ENCODE measurements around the gene NEK7.
A peak's percentile ranks its signal among the peaks of the same experiment; 100 is the strongest.
"Not testable (repeated sequence)": the region's sequence is repeated elsewhere in the genome, so short reads cannot be mapped to it uniquely, and the experiment has no call there.

NEK7 gene

GRCh38 chr1:198287916-198288315 is 131.1 kb downstream of the NEK7 start:
- H3K4me3 ChIP-seq (ENCODE audit: low read depth, low read length): no peak overlapping the region
- H3K9ac ChIP-seq (ENCODE audit: low read depth, low read length): no peak overlapping the region
- no peaks in the 10 kb centered on the region for H3K9me3 ChIP-seq (ENCODE audit: control insufficient read depth, insufficient read depth, low read length)
- H3K36me3 ChIP-seq (ENCODE audit: control insufficient read depth, insufficient read depth, low read length): no peaks in the 10 kb centered on the region
- no peaks in the 10 kb centered on the region for H3K27me3 ChIP-seq (ENCODE audit: control insufficient read depth, insufficient read depth, low read length)
- H3K4me1 ChIP-seq (ENCODE audit: control insufficient read depth, insufficient read depth, low read length): peaks cover 8% of the 10 kb centered on the region

GRCh38 chr1:198290089-198290683 is 133.4 kb downstream of the NEK7 start:
- H3K36me3 ChIP-seq (ENCODE audit: control insufficient read depth, insufficient read depth, low read length): no peaks in the 10 kb centered on the region
- no peaks in the 10 kb centered on the region for H3K27me3 ChIP-seq (ENCODE audit: control insufficient read depth, insufficient read depth, low read length)
- H3K9me3 ChIP-seq (ENCODE audit: control insufficient read depth, insufficient read depth, low read length): no peaks in the 10 kb centered on the region
- no peak overlapping the region for H3K9ac ChIP-seq (ENCODE audit: low read depth, low read length)
- H3K4me3 ChIP-seq (ENCODE audit: low read depth, low read length): no peak overlapping the region
- peaks cover 8% of the 10 kb centered on the region for H3K4me1 ChIP-seq (ENCODE audit: control insufficient read depth, insufficient read depth, low read length)

- Histone ChIP-seq H3K4me3 (ENCODE audit: low read depth, low read length) (no peak overlapping the region), H3K9ac (ENCODE audit: low read depth, low read length) (no peak overlapping the region), H3K4me1 (ENCODE audit: control insufficient read depth, insufficient read depth, low read length) (peaks cover 8% of the 10 kb centered on the region), H3K27me3 (ENCODE audit: control insufficient read depth, insufficient read depth, low read length) (no peaks in the 10 kb centered on the region), H3K9me3 (ENCODE audit: control insufficient read depth, insufficient read depth, low read length) (no peaks in the 10 kb centered on the region), H3K36me3 (ENCODE audit: control insufficient read depth, insufficient read depth, low read length) (no peaks in the 10 kb centered on the region)
Observed at GRCh38 chr1:198291036-198291435, 134.2 kb downstream of the NEK7 start.

GRCh38 chr1:198291924-198292323 is 135.1 kb downstream of the NEK7 start:
- Histone ChIP-seq H3K9me3 (ENCODE audit: control insufficient read depth, insufficient read depth, low read length) (no peaks in the 10 kb centered on the region), H3K9ac (ENCODE audit: low read depth, low read length) (no peak overlapping the region), H3K27me3 (ENCODE audit: control insufficient read depth, insufficient read depth, low read length) (no peaks in the 10 kb centered on the region), H3K4me1 (ENCODE audit: control insufficient read depth, insufficient read depth, low read length) (peaks cover 8% of the 10 kb centered on the region), H3K4me3 (ENCODE audit: low read depth, low read length) (no peak overlapping the region), H3K36me3 (ENCODE audit: control insufficient read depth, insufficient read depth, low read length) (no peaks in the 10 kb centered on the region)

- Histone ChIP-seq H3K9me3 (ENCODE audit: control insufficient read depth, insufficient read depth, low read length) (no peaks in the 10 kb centered on the region), H3K9ac (ENCODE audit: low read depth, low read length) (no peak overlapping the region), H3K36me3 (ENCODE audit: control insufficient read depth, insufficient read depth, low read length) (no peaks in the 10 kb centered on the region), H3K4me3 (ENCODE audit: low read depth, low read length) (no peak overlapping the region), H3K27me3 (ENCODE audit: control insufficient read depth, insufficient read depth, low read length) (no peaks in the 10 kb centered on the region), H3K4me1 (ENCODE audit: control insufficient read depth, insufficient read depth, low read length) (peaks cover 15% of the 10 kb centered on the region)
Observed at GRCh38 chr1:198295225-198295624, 138.4 kb downstream of the NEK7 start.

GRCh38 chr1:198295971-198296370 is 139.2 kb downstream of the NEK7 start:
- H3K9me3 ChIP-seq (ENCODE audit: control insufficient read depth, insufficient read depth, low read length): no peaks in the 10 kb centered on the region
- H3K9ac ChIP-seq (ENCODE audit: low read depth, low read length): no peak overlapping the region
- no peaks in the 10 kb centered on the region for H3K27me3 ChIP-seq (ENCODE audit: control insufficient read depth, insufficient read depth, low read length)
- no peaks in the 10 kb centered on the region for H3K36me3 ChIP-seq (ENCODE audit: control insufficient read depth, insufficient read depth, low read length)
- H3K4me3 ChIP-seq (ENCODE audit: low read depth, low read length): no peak overlapping the region
- H3K4me1 ChIP-seq (ENCODE audit: control insufficient read depth, insufficient read depth, low read length): peaks cover 13% of the 10 kb centered on the region

- Histone ChIP-seq H3K36me3 (ENCODE audit: control insufficient read depth, insufficient read depth, low read length) (no peaks in the 10 kb centered on the region), H3K27me3 (ENCODE audit: control insufficient read depth, insufficient read depth, low read length) (no peaks in the 10 kb centered on the region), H3K4me3 (ENCODE audit: low read depth, low read length) (no peak overlapping the region), H3K4me1 (ENCODE audit: control insufficient read depth, insufficient read depth, low read length) (peaks cover 9% of the 10 kb centered on the region), H3K9ac (ENCODE audit: low read depth, low read length) (no peak overlapping the region), H3K9me3 (ENCODE audit: control insufficient read depth, insufficient read depth, low read length) (no peaks in the 10 kb centered on the region)
Observed at GRCh38 chr1:198297281-198297680, 140.5 kb downstream of the NEK7 start.

- Histone ChIP-seq H3K27me3 (ENCODE audit: control insufficient read depth, insufficient read depth, low read length) (no peaks in the 10 kb centered on the region), H3K4me3 (ENCODE audit: low read depth, low read length) (no peak overlapping the region), H3K9ac (ENCODE audit: low read depth, low read length) (no peak overlapping the region), H3K36me3 (ENCODE audit: control insufficient read depth, insufficient read depth, low read length) (no peaks in the 10 kb centered on the region), H3K9me3 (ENCODE audit: control insufficient read depth, insufficient read depth, low read length) (no peaks in the 10 kb centered on the region), H3K4me1 (ENCODE audit: control insufficient read depth, insufficient read depth, low read length) (peaks cover 9% of the 10 kb centered on the region)
Observed at GRCh38 chr1:198298640-198299039, 141.8 kb downstream of the NEK7 start.

- H3K9ac ChIP-seq (ENCODE audit: low read depth, low read length): no peak overlapping the region
- no peak overlapping the region for H3K4me3 ChIP-seq (ENCODE audit: low read depth, low read length)
- H3K9me3 ChIP-seq (ENCODE audit: control insufficient read depth, insufficient read depth, low read length): no peaks in the 10 kb centered on the region
- H3K4me1 ChIP-seq (ENCODE audit: control insufficient read depth, insufficient read depth, low read length): peaks cover 9% of the 10 kb centered on the region
- H3K36me3 ChIP-seq (ENCODE audit: control insufficient read depth, insufficient read depth, low read length): no peaks in the 10 kb centered on the region
- no peaks in the 10 kb centered on the region for H3K27me3 ChIP-seq (ENCODE audit: control insufficient read depth, insufficient read depth, low read length)
Observed at GRCh38 chr1:198300451-198300850, 143.7 kb downstream of the NEK7 start.

- Histone ChIP-seq H3K9ac (ENCODE audit: low read depth, low read length) (no peak overlapping the region), H3K27me3 (ENCODE audit: control insufficient read depth, insufficient read depth, low read length) (no peaks in the 10 kb centered on the region), H3K36me3 (ENCODE audit: control insufficient read depth, insufficient read depth, low read length) (no peaks in the 10 kb centered on the region), H3K4me3 (ENCODE audit: low read depth, low read length) (no peak overlapping the region), H3K4me1 (ENCODE audit: control insufficient read depth, insufficient read depth, low read length) (peaks cover 3% of the 10 kb centered on the region), H3K9me3 (ENCODE audit: control insufficient read depth, insufficient read depth, low read length) (no peaks in the 10 kb centered on the region)
Observed at GRCh38 chr1:198304431-198304830, 147.6 kb downstream of the NEK7 start.

GRCh38 chr1:198314817-198315216 is 158.0 kb downstream of the NEK7 start:
- Histone ChIP-seq H3K9ac (ENCODE audit: low read depth, low read length) (peak overlapping the region; percentile 57), H3K4me3 (ENCODE audit: low read depth, low read length) (peak overlapping the region; percentile 65), H3K4me1 (ENCODE audit: control insufficient read depth, insufficient read depth, low read length) (peaks cover 14% of the 10 kb centered on the region)
- not testable (repeated sequence) for H3K9me3 ChIP-seq (ENCODE audit: control insufficient read depth, insufficient read depth, low read length); H3K27me3 ChIP-seq (ENCODE audit: control insufficient read depth, insufficient read depth, low read length); H3K36me3 ChIP-seq (ENCODE audit: control insufficient read depth, insufficient read depth, low read length)

GRCh38 chr1:198315331-198315730 is 158.5 kb downstream of the NEK7 start:
- H3K4me1 ChIP-seq (ENCODE audit: control insufficient read depth, insufficient read depth, low read length): peaks cover 14% of the 10 kb centered on the region
- H3K36me3 ChIP-seq (ENCODE audit: control insufficient read depth, insufficient read depth, low read length); H3K27me3 ChIP-seq (ENCODE audit: control insufficient read depth, insufficient read depth, low read length): not testable (repeated sequence)

More at GRCh38 chr1:198315331-198315730, 158.5 kb downstream of the NEK7 start:
- H3K9ac ChIP-seq (ENCODE audit: low read depth, low read length); H3K9me3 ChIP-seq (ENCODE audit: control insufficient read depth, insufficient read depth, low read length): not testable (repeated sequence)
- peak overlapping the region; percentile 65 for H3K4me3 ChIP-seq (ENCODE audit: low read depth, low read length)

Measured in iPS-15b (cell line).